Hepatocyte (in vitro differentiated cells): Measurements from ENCODE around the gene TMEM44. TPM values are rescaled to one million over a fixed set of nuclear protein-coding genes. Genes with fewer than 3 reads are reported as not detected.
"Not testable (repeated sequence)": the region's sequence is repeated elsewhere in the genome, so short reads cannot be mapped to it uniquely, and the experiment has no call there.

Source experiments
- DNase-seq: peaks from one replicate; pipeline ENCODE4 v3.0.0-alpha.2; 2016; ENCODE audit warnings: low spot score
- H2AFZ ChIP-seq: fragments of 200-600 bp; sonication (generic); 2 replicates; pipeline ENCODE4 v1.6.0; 2016; ENCODE audit warnings: antibody characterized with exemption, mild to moderate bottlenecking
- H3K27ac ChIP-seq: fragments of 200-600 bp; sonication (generic); 2 replicates; pipeline ENCODE4 v1.5.1; 2016; ENCODE audit warnings: mild to moderate bottlenecking
- H3K27me3 ChIP-seq: fragments of 200-600 bp; sonication (generic); 2 replicates; pipeline ENCODE4 v1.6.1; 2016
- H3K36me3 ChIP-seq: fragments of 200-600 bp; sonication (generic); replicated peaks from 2 replicates; pipeline ENCODE4 v1.5.1; 2016; ENCODE audit warnings: low read depth; ENCODE audit not compliant: insufficient read depth
- H3K4me1 ChIP-seq: fragments of 200-600 bp; sonication (generic); 2 replicates; pipeline ENCODE4 v1.5.1; 2016; ENCODE audit warnings: mild to moderate bottlenecking, moderate library complexity; ENCODE audit not compliant: insufficient read depth
- H3K4me2 ChIP-seq: fragments of 200-600 bp; sonication (generic); 2 replicates; pipeline ENCODE4 v1.6.0; 2016
- H3K4me3 ChIP-seq: fragments of 200-600 bp; sonication (generic); 2 replicates; pipeline ENCODE4 v1.5.1; 2016; ENCODE audit warnings: mild to moderate bottlenecking
- H3K79me2 ChIP-seq: fragments of 200-600 bp; sonication (generic); 2 replicates; pipeline ENCODE4 v1.6.0; 2017; ENCODE audit warnings: mild to moderate bottlenecking
- H3K9me2 ChIP-seq: fragments of 200-600 bp; sonication (generic); replicated peaks from 2 replicates; pipeline ENCODE4 v1.6.0; 2017; ENCODE audit warnings: mild to moderate bottlenecking; ENCODE audit not compliant: insufficient read depth
- H3K9me3 ChIP-seq: fragments of 200-600 bp; sonication (generic); 2 replicates; pipeline ENCODE4 v1.5.1; 2016; ENCODE audit warnings: low read depth, mild to moderate bottlenecking
- H4K20me1 ChIP-seq: fragments of 200-600 bp; sonication (generic); 2 replicates; pipeline ENCODE4 v1.6.0; 2016; ENCODE audit warnings: mild to moderate bottlenecking; ENCODE audit not compliant: insufficient read depth, poor library complexity, severe bottlenecking
- CTCF ChIP-seq: fragments of 200-600 bp; sonication (generic); IDR thresholded peaks from 2 replicates; pipeline ENCODE4 v1.5.1; 2016; ENCODE audit warnings: antibody characterized with exemption, mild to moderate bottlenecking; ENCODE audit not compliant: poor library complexity
- EZH2 ChIP-seq: fragments of 200-600 bp; sonication (generic); IDR thresholded peaks from 2 replicates; pipeline ENCODE4 v1.6.1; 2016; ENCODE audit warnings: antibody characterized with exemption, mild to moderate bottlenecking, borderline replicate concordance
- EZH2phosphoT487 ChIP-seq: fragments of 200-600 bp; sonication (generic); IDR thresholded peaks from one replicate; pipeline ENCODE4 v1.6.1; 2018; ENCODE audit warnings: antibody characterized with exemption, mild to moderate bottlenecking, low read depth, moderate library complexity; ENCODE audit not compliant: unreplicated experiment, severe bottlenecking
- WGBS: methylation state at CpG from one replicate; pipeline ENCODE4 v1.1.6; 2016; ENCODE audit warnings: low lambda C conversion rate; ENCODE audit errors: missing lambda C conversion rate; 5-methylcytosine and 5-hydroxymethylcytosine counted together
- polyA plus RNA-seq: library from polyadenylated mRNA; unstranded; fragments of >200 nt; fragmentation: Nextera tagmentation; extraction: Ambion mirVana; gene quantifications from 2 replicates; pipeline ENCODE4 v1.2.1, GENCODE V29; 2016
- total RNA-seq: library from RNA; depleted of rRNA; stranded (reverse); fragments of >200 nt; gene quantifications from 2 replicates; pipeline ENCODE4 v1.2.3, GENCODE V29; 2014

The TMEM44 gene
- total and polyA plus RNA-seq, 2 experiments from 2014 or later, result 6.6 to 9.1 TPM

GRCh38 chr3:194632226-194632808 is 902 bp downstream of the TMEM44 start:
- Histone ChIP-seq H3K4me1 (no peaks in the 10 kb centered on the region), H3K79me2 (peaks cover 3% of the 10 kb centered on the region), H3K27ac (peak overlapping the region; percentile 83), H3K36me3 (no peaks in the 10 kb centered on the region), H3K9me3 (no peaks in the 10 kb centered on the region), H3K27me3 (no peaks in the 10 kb centered on the region), H3K4me2 (peak overlapping the region; percentile 78), H2AFZ (peak overlapping the region; percentile 96), H3K4me3 (peak overlapping the region; percentile 69), H3K9me2 (no peaks in the 10 kb centered on the region), H4K20me1 (no peaks in the 10 kb centered on the region)
- TF ChIP-seq EZH2phosphoT487 (no peak), EZH2 (no peak), CTCF (no peak)
- DNase-seq, result no peak
- WGBS, result 87% methylated on average over 11 of the region's 11 CpGs

GRCh38 chr3:194631696-194632095 is 1.5 kb downstream of the TMEM44 start:
- no peak for TF ChIP-seq CTCF
- no peak for TF ChIP-seq EZH2
- no peak for TF ChIP-seq EZH2phosphoT487
- no peaks in the 10 kb centered on the region for H3K4me1 ChIP-seq
- H3K9me2 ChIP-seq, result no peaks in the 10 kb centered on the region
- no peaks in the 10 kb centered on the region for H4K20me1 ChIP-seq
- H3K79me2 ChIP-seq, result peaks cover 3% of the 10 kb centered on the region
- H3K27ac ChIP-seq, result no peak overlapping the region
- no peaks in the 10 kb centered on the region for H3K9me3 ChIP-seq
- no peaks in the 10 kb centered on the region for H3K27me3 ChIP-seq
- H3K36me3 ChIP-seq, result no peaks in the 10 kb centered on the region
- DNase-seq, result no peak
- WGBS, result 94% methylated on average over 4 of the region's 4 CpGs
- H3K4me2 ChIP-seq, result no peak overlapping the region
- no peak overlapping the region for H2AFZ ChIP-seq
- H3K4me3 ChIP-seq, result no peak overlapping the region

- not testable (repeated sequence) for H3K79me2 ChIP-seq, H2AFZ ChIP-seq, DNase-seq, H4K20me1 ChIP-seq, H3K27me3 ChIP-seq, H3K9me2 ChIP-seq, H3K4me1 ChIP-seq, H3K36me3 ChIP-seq, H3K9me3 ChIP-seq, H3K4me3 ChIP-seq, H3K4me2 ChIP-seq, H3K27ac ChIP-seq
- WGBS, result 98% methylated on average over 21 of the region's 29 CpGs
Observed at GRCh38 chr3:194630681-194631080, 2.5 kb downstream of the TMEM44 start.

GRCh38 chr3:194624956-194625355 is 8.3 kb downstream of the TMEM44 start:
- no peaks in the 10 kb centered on the region for H3K27me3 ChIP-seq
- no peaks in the 10 kb centered on the region for H3K36me3 ChIP-seq
- WGBS, result 99% methylated on average over 6 of the region's 6 CpGs
- no peaks in the 10 kb centered on the region for H4K20me1 ChIP-seq
- H2AFZ ChIP-seq, result no peak overlapping the region
- no peak overlapping the region for H3K4me2 ChIP-seq
- H3K9me2 ChIP-seq, result no peaks in the 10 kb centered on the region
- no peak overlapping the region for H3K27ac ChIP-seq
- H3K4me1 ChIP-seq, result no peaks in the 10 kb centered on the region
- H3K79me2 ChIP-seq, result no peaks in the 10 kb centered on the region
- no peaks in the 10 kb centered on the region for H3K9me3 ChIP-seq
- H3K4me3 ChIP-seq, result no peak overlapping the region
- DNase-seq, result no peak
- no peak for TF ChIP-seq CTCF
- TF ChIP-seq EZH2, result no peak
- no peak for TF ChIP-seq EZH2phosphoT487
